Choroid plexus epithelial cell (primary cell): ENCODE results near the gene ERCC6L.

Source experiments
- DNase-seq: peaks from one replicate; pipeline ENCODE4 v3.0.0-alpha.2; 2010; ENCODE audit warnings: low read depth
- H3K4me3 ChIP-seq: 2 replicates; pipeline ENCODE4 v1.5.1; 2011; ENCODE audit warnings: low read depth, mild to moderate bottlenecking, control low read depth, low read length, moderate library complexity
- TF ChIP-seq, protein P1 (sequence below): conservative IDR thresholded peaks from 2 replicates; pipeline ENCODE4 v1.5.1; 2011; ENCODE audit warnings: low read depth, mild to moderate bottlenecking, control low read depth, inconsistent platforms, low read length, moderate library complexity

ERCC6L gene

GRCh38 chrX:72272868-72273267 lies 34.0 kb upstream of the ERCC6L start:
- H3K4me3 ChIP-seq = no peak overlapping the region
- DNase-seq = peak; percentile 65
- TF ChIP-seq, protein P1, sequence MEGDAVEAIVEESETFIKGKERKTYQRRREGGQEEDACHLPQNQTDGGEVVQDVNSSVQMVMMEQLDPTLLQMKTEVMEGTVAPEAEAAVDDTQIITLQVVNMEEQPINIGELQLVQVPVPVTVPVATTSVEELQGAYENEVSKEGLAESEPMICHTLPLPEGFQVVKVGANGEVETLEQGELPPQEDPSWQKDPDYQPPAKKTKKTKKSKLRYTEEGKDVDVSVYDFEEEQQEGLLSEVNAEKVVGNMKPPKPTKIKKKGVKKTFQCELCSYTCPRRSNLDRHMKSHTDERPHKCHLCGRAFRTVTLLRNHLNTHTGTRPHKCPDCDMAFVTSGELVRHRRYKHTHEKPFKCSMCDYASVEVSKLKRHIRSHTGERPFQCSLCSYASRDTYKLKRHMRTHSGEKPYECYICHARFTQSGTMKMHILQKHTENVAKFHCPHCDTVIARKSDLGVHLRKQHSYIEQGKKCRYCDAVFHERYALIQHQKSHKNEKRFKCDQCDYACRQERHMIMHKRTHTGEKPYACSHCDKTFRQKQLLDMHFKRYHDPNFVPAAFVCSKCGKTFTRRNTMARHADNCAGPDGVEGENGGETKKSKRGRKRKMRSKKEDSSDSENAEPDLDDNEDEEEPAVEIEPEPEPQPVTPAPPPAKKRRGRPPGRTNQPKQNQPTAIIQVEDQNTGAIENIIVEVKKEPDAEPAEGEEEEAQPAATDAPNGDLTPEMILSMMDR = no peak

GRCh38 chrX:72271812-72272211 lies 33.0 kb upstream of the ERCC6L start:
- no peak for DNase-seq
- H3K4me3 ChIP-seq = no peak overlapping the region
- TF ChIP-seq, protein P1 = no peak

GRCh38 chrX:72271091-72271788 lies 32.4 kb upstream of the ERCC6L start:
- H3K4me3 ChIP-seq = no peak overlapping the region
- no peak for DNase-seq
- TF ChIP-seq, protein P1 = no peak

DNA sequence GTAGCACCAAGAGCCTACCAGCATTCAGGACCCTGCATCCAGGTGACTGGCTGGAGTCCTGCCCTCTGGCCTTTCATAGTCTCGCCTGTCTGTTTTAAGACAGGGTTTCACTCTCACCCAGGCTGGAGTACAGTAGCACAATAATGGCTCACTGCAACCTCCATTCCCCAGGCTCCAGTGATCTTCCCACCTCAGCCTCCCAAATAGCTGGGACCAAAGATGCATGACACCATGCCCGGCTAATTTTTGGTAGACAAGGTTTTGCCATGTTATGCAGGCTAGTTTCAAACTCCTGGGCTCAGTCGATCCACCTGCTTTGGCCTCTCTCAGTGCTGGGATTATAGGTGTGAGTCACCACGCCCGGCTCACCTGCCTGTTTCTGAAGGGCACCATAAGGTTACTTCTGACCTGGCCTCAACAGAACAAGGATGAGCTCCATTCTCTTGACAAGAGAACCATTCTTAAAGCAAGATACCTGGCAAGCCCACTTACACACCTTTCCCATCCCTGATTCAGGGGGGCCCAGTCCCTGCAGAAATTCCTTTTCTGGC lies 31.6 kb upstream of the ERCC6L start:
- TF ChIP-seq, protein P1 = no peak
- no peak overlapping the region for H3K4me3 ChIP-seq
- no peak for DNase-seq

- TF ChIP-seq, protein P1 = no peak
- DNase-seq = peak; percentile 49
- H3K4me3 ChIP-seq = no peak overlapping the region
Observed at GRCh38 chrX:72269671-72270251, 30.9 kb upstream of the ERCC6L start.

DNA sequence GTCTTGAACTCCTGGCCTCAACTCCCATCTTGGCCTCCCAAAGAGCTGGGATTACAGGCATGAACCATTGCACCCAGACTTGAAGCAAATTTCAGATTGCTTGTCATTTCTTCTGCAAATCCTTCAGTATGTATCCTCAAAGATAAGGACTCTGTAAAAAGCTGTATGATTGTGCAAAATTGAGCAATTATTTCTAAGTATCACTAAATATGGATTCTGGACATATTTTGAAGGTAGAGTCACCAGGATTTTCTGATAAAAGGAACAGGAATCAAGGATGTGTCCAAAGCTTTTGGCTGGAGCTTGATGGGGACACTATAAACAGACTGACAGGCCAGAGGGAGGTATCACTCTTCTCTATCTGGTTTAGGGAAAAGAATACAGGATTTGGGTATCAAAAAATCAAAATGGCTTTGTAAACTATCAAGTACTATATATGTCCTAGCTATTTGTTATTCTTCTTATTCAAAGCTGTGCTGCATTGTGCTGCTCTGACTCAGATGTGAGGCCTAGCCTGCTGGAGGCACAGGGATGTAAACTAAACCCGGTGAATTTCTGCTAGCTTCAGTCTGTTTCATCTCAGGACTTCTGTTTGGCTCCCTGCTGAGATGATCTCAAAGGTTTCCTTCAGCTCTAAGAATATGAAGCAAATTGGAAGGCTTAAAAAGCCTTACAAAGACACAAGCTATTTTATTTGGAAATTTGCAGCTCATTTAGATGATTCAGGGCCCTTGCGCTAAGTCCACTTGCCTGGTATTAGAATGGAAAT lies 30.0 kb upstream of the ERCC6L start:
- H3K4me3 ChIP-seq = no peak overlapping the region
- TF ChIP-seq, protein P1 = peak; percentile 9

More for the DNA sequence above, 30.0 kb upstream of the ERCC6L start:
- peak; percentile 93 for DNase-seq
